ENCODE results near the gene FAT2.

DNA sequence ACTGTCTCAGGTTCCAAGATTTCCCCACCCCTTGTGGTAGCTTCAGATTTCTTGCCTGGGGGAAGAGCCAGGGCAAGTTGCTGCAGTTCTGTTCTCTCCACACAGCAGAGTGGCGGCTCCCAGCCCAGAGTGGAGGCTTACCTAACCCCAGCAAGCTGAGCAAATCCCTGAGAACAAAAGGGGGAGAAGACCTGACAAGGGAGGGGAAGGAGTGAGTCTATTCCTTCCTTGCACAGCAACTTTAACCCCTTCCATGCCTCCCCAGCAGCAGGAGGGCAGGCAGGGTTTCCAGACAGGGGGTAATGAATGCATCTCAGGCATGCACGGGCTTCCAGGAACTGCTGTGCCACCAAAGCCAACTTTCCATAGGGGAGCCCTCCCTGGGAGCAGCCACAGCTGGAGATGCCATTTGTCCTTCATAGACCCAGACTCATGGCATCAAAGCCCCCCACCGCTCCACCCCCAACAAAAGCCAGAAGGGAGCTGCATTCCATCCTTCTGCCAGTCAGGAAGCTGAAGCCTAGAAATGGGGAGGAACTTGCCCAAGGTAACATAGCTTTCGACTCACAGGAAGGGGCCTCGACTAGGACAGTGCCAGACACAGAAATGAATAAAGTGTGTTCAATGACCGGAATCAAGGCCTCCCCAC is 28.8 kb upstream of the FAT2 start:
- TF ChIP-seq, protein P1, sequence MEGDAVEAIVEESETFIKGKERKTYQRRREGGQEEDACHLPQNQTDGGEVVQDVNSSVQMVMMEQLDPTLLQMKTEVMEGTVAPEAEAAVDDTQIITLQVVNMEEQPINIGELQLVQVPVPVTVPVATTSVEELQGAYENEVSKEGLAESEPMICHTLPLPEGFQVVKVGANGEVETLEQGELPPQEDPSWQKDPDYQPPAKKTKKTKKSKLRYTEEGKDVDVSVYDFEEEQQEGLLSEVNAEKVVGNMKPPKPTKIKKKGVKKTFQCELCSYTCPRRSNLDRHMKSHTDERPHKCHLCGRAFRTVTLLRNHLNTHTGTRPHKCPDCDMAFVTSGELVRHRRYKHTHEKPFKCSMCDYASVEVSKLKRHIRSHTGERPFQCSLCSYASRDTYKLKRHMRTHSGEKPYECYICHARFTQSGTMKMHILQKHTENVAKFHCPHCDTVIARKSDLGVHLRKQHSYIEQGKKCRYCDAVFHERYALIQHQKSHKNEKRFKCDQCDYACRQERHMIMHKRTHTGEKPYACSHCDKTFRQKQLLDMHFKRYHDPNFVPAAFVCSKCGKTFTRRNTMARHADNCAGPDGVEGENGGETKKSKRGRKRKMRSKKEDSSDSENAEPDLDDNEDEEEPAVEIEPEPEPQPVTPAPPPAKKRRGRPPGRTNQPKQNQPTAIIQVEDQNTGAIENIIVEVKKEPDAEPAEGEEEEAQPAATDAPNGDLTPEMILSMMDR (IDR thresholded peaks at IDR 0.05 in 4 of 5, conservative IDR thresholded peaks at IDR 0.05 in 1 of 5): no peak
- TF ChIP-seq POLR2A (IDR thresholded peaks at IDR 0.05): no peak

All from gastrocnemius medialis (tissue), 4 donors.